Activated CD4-positive, alpha-beta memory T cell treated with anti-CD3 and anti-CD28 coated beads for 36 hours (primary cell): ENCODE measurements around the gene MTIF3. TPM values are rescaled to one million over a fixed set of nuclear protein-coding genes. Genes with fewer than 3 reads are reported as not detected.

Source experiments
- CTCF ChIA-PET: fragments of 350-600 bp; sonication (Branson Sonifier 250); formaldehyde crosslinking; loops from one replicate; lab custom pipeline; 2021; ENCODE audit warnings: antibody characterized with exemption, inconsistent platforms; lab: Charles Lee
- POLR2A ChIA-PET: fragments of 350-600 bp; sonication (Branson Sonifier 250); formaldehyde crosslinking; loops from one replicate; lab custom pipeline; 2021; ENCODE audit warnings: antibody characterized with exemption; lab: Charles Lee
- DNase-seq: peaks from one replicate; pipeline ENCODE4 v3.0.0-alpha.2; 2020
- H3K27ac Mint-ChIP-seq: one replicate; pipeline ENCODE4 v1.8.0; 2021; ENCODE audit warnings: mixed read lengths
- H3K27me3 Mint-ChIP-seq: one replicate; pipeline ENCODE4 v1.8.0; 2021; ENCODE audit warnings: mixed read lengths
- H3K36me3 Mint-ChIP-seq: one replicate; pipeline ENCODE4 v1.8.0; 2021; ENCODE audit warnings: mixed read lengths
- H3K4me1 Mint-ChIP-seq: one replicate; pipeline ENCODE4 v1.8.0; 2021; ENCODE audit warnings: low read depth, mixed read lengths
- H3K4me3 Mint-ChIP-seq: one replicate; pipeline ENCODE4 v1.8.0; 2021; ENCODE audit warnings: mild to moderate bottlenecking, mixed read lengths
- H3K9me3 Mint-ChIP-seq: one replicate; pipeline ENCODE4 v1.8.0; 2021; ENCODE audit warnings: mixed read lengths
- intact Hi-C: fragments of 100-400 bp; cut with micrococcal nuclease; formaldehyde crosslinking; loops from one replicate; pipeline ENCODE4 v1.15.1; 2023
- total RNA-seq, 2 experiments: library from RNA; stranded (reverse); gene quantifications; one replicate each; pipeline ENCODE4 v1.2.3, GENCODE V29; 2021

The MTIF3 gene
- total RNA-seq, 2 experiments from 2014 or later, result 35.7 to 37.3 TPM

DNA sequence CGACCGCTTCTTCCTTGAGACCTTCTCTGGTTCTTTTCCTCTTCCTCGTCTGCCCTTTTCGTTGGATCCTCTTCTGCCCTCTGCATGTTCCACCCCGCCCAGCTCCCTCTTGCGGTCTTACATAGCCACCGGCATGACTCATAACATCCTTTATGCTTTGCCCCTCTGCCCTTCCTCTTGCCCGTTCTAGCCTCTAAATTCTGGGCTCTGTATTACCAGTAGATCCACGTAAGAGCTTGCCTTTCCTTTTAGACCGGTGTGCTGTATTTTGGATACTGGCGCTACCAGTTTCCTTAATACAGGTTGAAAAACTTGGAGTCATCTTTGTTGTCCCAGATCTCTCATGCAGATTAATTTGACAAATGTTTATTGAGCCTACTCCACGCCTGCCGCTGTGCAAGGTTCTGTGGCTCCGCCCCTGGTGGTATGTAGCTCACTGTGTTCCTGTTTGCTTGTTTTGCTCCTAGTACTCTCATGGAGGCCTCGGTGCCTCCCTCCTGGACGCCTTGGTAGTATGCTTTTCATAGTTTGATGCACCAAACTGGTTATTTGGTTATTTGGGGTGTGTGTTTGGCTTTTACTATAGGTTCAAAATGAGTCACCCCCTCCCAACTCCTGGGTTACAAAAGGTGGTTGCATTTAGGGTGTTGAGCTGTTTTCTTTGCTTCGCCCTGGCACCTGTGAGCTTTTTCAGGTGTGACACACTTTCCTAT, 24.3 kb downstream of the MTIF3 start:
- H3K9me3 Mint-ChIP-seq, result no peaks in the 10 kb centered on the region
- intact Hi-C loops, result loop anchor here (1.0 to 5.0 kb wide), 8 partner anchors 20 to 713 kb away; partner anchors contain the start of genes MTIF3 and POLR1D
- peaks cover 44% of the 10 kb centered on the region for H3K36me3 Mint-ChIP-seq
- POLR2A ChIA-PET, result interaction anchor here (0.5 to 5.4 kb wide), 9 partner anchors 14 to 278 kb away, joined by 3 to 72 read pairs (median 4); partner anchors contain the start of genes LNX2, MTIF3 and RPL21
- H3K4me3 Mint-ChIP-seq, result peak overlapping the region; percentile 85
- CTCF ChIA-PET, result interaction anchor here (1.1 to 4.0 kb wide), 9 partner anchors 17 to 401 kb away, joined by 4 to 43 read pairs (median 7); partner anchors contain the start of genes LNX2 and MTIF3
- peaks cover 43% of the 10 kb centered on the region for H3K4me1 Mint-ChIP-seq
- H3K27ac Mint-ChIP-seq, result peak overlapping the region; percentile 95
- H3K27me3 Mint-ChIP-seq, result no peaks in the 10 kb centered on the region
- DNase-seq, result peak; percentile 87

DNA sequence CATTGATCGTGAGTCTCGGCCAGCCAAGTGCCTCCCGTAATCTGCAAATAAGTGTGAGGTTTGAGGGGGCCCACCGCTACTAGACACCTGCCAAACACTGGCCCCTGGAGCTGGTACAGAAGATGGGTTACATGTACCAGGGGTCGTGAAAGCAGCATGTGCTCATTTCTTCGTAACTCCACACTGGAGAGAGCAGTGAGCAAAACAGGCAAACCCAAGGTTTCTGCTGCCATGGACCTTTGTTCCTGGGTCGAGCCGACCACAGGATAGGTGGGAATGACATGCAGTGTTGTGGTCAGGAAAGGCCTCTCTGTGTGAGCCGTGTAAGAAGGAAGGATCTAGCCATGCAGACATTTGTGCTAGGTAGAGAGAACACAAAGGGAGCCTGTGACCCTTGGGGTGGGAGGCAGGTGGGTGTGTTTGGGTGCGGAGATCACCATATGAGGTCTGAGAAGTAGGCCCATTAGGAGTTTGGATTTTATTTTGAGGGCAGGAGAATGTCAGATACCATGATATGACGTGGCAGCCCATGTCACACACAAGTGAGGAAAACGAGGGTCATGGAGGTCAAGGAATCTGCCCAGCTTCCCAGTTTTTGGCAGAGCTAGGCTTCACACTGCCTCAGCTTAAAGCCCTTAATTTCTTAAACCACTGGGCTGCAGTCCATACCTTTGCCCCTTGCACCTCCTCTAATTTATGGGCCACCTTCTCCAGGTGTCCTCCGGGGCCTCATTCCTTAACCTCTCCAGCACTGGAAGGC, 25.0 kb downstream of the MTIF3 start:
- H3K27ac Mint-ChIP-seq, result peak overlapping the region; percentile 95
- H3K36me3 Mint-ChIP-seq, result peaks cover 37% of the 10 kb centered on the region
- ChIA-PET CTCF (interaction anchor here (0.6 to 4.0 kb wide), 8 partner anchors 20 to 401 kb away, joined by 3 to 43 read pairs (median 5); partner anchors contain the start of gene MTIF3), POLR2A (interaction anchor here (0.5 to 5.4 kb wide), 11 partner anchors 9 to 277 kb away, joined by 3 to 72 read pairs (median 4); partner anchors contain the start of genes LNX2, MTIF3 and RPL21)
- H3K4me1 Mint-ChIP-seq, result peaks cover 35% of the 10 kb centered on the region
- no peak for DNase-seq
- intact Hi-C loops, result loop anchor here (2.0 to 5.0 kb wide), 2 partner anchors 51 to 293 kb away; no protein-coding TSS in a partner anchor
- H3K27me3 Mint-ChIP-seq, result no peaks in the 10 kb centered on the region
- peak overlapping the region; percentile 85 for H3K4me3 Mint-ChIP-seq
- no peaks in the 10 kb centered on the region for H3K9me3 Mint-ChIP-seq

DNA sequence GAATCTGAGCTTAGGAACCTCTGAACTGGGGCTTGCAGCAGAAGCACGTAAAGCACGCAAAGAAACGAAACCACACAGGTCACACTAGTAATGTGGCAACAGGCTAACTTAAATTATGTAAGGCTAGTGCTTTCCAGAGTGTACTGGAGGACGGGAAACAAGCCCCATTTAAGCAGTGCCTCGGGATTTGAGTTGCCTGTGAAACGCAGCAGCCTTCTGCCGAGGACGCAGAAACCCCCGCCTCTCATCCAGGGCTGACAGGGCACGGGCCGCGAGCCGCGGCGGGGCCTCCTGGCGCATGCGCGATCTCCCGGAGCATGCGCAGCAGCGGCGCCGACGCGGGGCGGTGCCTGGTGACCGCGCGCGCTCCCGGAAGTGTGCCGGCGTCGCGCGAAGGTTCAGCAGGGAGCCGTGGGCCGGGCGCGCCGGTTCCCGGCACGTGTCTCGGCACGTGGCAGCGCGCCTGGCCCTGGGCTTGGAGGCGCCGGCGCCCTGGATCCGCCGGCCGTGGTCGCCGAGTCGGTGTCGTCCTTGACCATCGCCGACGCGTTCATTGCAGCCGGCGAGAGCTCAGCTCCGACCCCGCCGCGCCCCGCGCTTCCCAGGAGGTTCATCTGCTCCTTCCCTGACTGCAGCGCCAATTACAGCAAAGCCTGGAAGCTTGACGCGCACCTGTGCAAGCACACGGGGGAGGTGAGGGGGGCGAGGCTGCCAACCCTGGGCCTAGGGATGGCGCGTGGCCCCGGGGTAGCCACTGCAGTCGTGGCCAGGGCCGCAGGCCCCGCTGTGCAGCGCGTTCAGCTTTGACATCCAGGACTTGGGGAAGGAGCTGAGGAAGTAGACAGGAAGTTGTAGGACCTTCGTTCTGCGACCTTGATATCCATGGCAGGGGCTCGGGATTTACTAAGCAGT, 25.9 kb downstream of the MTIF3 start, which contains the start of gene GTF3A:
TSS of gene GTF3A (plus strand) at position 374 of the 912 bp plus-strand sequence.
- Mint-ChIP-seq H3K9me3 (no peaks in the 10 kb centered on the region), H3K36me3 (peaks cover 34% of the 10 kb centered on the region), H3K4me1 (peaks cover 35% of the 10 kb centered on the region), H3K4me3 (peak within 1 kb of the TSS; percentile 85), H3K27me3 (no peaks in the 10 kb centered on the region), H3K27ac (peak within 1 kb of the TSS; percentile 95)
- ChIA-PET CTCF (interaction anchor here (0.6 to 4.0 kb wide), 9 partner anchors 21 to 402 kb away, joined by 3 to 43 read pairs (median 5); partner anchors contain the start of gene MTIF3), POLR2A (interaction anchor here (0.8 to 5.4 kb wide), 6 partner anchors 8 to 196 kb away, joined by 3 to 72 read pairs (median 6); partner anchors contain the start of genes LNX2 and MTIF3)
- intact Hi-C loops, result loop anchor here (1.0 to 5.0 kb wide), 3 partner anchors 50 to 292 kb away; no protein-coding TSS in a partner anchor
- DNase-seq, result peak; percentile 91

DNA sequence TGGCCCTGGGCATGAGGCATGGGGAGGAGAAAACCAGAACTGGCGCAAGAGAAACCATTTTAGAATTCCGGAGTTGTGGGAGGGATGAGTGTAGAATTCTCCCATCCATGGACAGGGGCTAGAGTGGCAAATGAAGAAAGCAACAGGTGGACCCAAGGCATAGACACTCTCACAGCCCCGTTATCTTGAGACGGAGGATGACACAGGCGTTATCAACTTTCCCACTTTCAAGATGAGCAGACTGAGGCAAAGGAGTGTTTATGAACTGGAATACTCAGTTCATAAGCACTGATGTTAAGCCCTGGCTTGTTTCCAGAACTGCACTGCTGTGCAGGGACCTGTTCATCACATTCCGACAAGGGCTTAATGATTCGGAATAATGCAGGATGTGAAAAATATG, 27.0 kb downstream of the MTIF3 start:
- CTCF ChIA-PET, result interaction anchor here (0.9 to 2.0 kb wide), 2 partner anchors 32 to 48 kb away, joined by 3 to 5 read pairs; no protein-coding TSS in a partner anchor
- POLR2A ChIA-PET, result interaction anchor here (5.4 kb wide), 1 partner anchor 26 kb away, joined by 72 read pairs; the partner anchor contains the start of gene MTIF3
- H3K9me3 Mint-ChIP-seq, result no peaks in the 10 kb centered on the region

DNA sequence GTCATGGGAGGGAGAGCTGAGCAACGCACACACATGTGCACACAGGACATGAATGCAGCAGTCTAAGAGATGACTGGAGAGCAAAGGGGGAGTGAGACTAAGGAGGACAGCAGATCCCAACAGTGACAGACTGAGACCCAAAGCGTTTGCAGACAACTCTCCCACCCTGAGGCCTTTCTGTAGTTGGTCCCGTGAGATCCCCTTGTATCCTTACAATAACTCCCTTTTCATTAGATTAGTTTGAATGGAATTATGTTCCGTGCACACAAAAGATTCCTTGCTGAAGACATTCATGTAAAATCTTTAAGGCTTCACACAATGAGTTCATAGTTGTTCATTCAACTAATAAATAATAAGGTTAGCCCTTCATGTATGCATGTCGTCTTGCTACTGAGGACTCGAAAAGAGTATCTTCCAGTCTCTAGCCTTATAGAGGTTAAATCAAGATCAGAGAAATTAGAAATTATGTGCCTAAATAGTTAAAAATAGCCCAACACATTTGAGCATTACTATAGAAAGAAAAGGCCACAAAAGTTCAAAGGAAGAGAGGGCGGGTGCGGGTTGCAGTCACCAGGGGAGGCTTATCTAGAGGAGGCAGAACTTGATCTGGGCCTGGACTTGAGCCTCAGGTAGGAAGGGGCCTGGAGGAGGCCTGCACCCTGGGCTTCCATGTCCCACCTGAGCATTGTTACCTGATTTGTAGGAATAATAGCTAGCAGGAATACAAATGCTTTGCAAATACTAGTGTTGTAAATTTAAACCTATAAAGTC, 29.1 kb downstream of the MTIF3 start:
- intact Hi-C loops, result no loop called here
- Mint-ChIP-seq H3K27me3 (no peaks in the 10 kb centered on the region), H3K4me3 (no peak overlapping the region), H3K36me3 (peaks cover 11% of the 10 kb centered on the region), H3K27ac (no peak overlapping the region), H3K4me1 (peaks cover 13% of the 10 kb centered on the region), H3K9me3 (no peaks in the 10 kb centered on the region)
- ChIA-PET POLR2A (no interaction called here), CTCF (no interaction called here)
- DNase-seq, result no peak

More for the DNA sequence above, 27.0 kb downstream of the MTIF3 start:
- DNase-seq, result no peak
- Mint-ChIP-seq H3K27ac (peak overlapping the region; percentile 83), H3K27me3 (no peaks in the 10 kb centered on the region), H3K36me3 (peaks cover 27% of the 10 kb centered on the region), H3K4me3 (peak overlapping the region; percentile 74), H3K4me1 (peaks cover 32% of the 10 kb centered on the region)
- intact Hi-C loops, result no loop called here

DNA sequence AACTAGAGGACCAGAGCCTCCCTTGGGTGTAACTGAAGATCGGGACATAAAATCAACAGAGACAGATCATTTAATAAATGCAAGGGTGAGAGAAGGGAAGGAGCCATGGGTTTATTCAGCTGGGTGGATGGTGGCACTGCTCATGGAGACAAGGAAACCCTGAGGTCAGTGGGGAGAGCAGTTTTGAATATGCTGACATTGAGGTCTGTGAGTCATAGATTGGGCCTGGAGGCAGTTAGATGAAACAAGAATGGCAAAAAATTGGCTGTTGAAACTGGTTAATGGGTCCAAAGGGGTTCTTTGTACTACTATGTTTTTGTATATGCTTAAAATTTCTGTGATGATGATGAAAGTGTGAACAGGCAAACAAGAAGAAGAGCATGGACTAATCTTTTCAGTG, 31.0 kb downstream of the MTIF3 start:
- POLR2A ChIA-PET, result no interaction called here
- intact Hi-C loops, result no loop called here
- no peaks in the 10 kb centered on the region for H3K36me3 Mint-ChIP-seq

DNA sequence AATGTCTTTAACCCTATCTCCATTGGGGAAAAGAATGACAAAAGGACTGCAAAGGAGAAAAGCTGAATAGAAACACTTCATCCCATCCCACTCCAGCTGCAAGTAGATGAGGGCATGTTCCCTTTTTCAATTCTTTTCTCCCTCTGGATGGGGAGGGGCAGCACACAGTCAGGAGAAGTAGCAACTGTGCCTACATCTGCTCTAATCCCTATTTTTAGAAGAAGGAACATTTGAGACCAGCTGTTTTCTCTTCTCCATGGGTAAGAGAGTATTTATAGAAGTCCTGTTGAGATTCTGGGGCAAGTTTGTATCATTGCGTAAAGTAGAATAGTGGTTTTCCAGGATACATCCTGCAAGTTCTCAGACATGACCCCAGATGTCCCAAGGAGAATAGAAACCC, 35.2 kb downstream of the MTIF3 start:
- Mint-ChIP-seq H3K27ac (no peak overlapping the region), H3K4me3 (no peak overlapping the region), H3K36me3 (no peaks in the 10 kb centered on the region), H3K4me1 (peaks cover 2% of the 10 kb centered on the region), H3K9me3 (no peaks in the 10 kb centered on the region), H3K27me3 (peaks cover 13% of the 10 kb centered on the region)
- DNase-seq, result no peak
- intact Hi-C loops, result no loop called here
- ChIA-PET CTCF (no interaction called here), POLR2A (no interaction called here)

More for the DNA sequence above, 31.0 kb downstream of the MTIF3 start:
- peaks cover 4% of the 10 kb centered on the region for H3K27me3 Mint-ChIP-seq
- no peaks in the 10 kb centered on the region for H3K9me3 Mint-ChIP-seq
- no peak overlapping the region for H3K4me3 Mint-ChIP-seq
- H3K27ac Mint-ChIP-seq, result no peak overlapping the region
- peaks cover 13% of the 10 kb centered on the region for H3K4me1 Mint-ChIP-seq
- DNase-seq, result no peak
- CTCF ChIA-PET, result interaction anchor here (1.1 kb wide), 1 partner anchor 407 kb away, joined by 3 read pairs; no protein-coding TSS in a partner anchor

DNA sequence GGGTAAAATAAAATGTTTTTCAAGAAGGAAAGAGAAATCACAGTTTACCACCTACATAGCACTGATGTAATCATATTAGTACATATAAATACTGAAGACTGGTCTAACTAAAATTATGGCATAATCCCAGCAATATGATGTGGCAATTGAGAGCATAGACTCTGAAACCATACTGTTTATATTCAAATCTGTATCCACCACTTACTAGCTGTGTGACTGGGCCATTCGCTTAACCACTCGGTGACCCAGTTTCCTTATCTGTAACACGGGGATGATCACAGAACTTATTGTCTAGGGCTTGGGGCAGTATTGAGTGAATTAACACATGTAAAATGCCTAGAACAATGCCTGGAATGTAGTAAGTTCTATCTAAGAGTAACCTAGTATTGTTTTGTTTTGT, 39.0 kb downstream of the MTIF3 start:
- no peak overlapping the region for H3K27ac Mint-ChIP-seq
- intact Hi-C loops, result no loop called here
- CTCF ChIA-PET, result interaction anchor here (1.1 kb wide), 1 partner anchor 415 kb away, joined by 3 read pairs; no protein-coding TSS in a partner anchor

DNA sequence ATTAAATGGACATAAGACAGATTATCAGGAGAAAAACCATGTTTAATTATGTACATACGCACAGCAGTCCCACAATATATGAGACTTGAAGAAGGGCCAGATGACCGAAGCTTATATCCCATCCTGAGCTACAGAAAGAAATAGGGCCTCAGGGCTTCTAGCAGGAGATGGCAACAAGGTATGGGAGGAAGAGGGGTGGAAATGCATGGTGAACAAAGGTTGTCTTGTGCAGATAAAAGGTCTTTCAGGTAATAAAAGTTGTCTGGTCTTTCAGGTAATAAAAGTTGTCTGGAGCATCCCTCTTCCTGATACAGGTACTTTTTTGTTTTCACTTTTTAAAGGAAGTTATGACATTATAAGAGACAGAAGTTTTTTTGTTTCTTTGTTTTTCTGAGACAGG, 41.4 kb downstream of the MTIF3 start:
- H3K4me1 Mint-ChIP-seq, result peaks cover 5% of the 10 kb centered on the region
- peaks cover 20% of the 10 kb centered on the region for H3K27me3 Mint-ChIP-seq
- H3K36me3 Mint-ChIP-seq, result no peaks in the 10 kb centered on the region
- CTCF ChIA-PET, result interaction anchor here (1.3 to 1.9 kb wide), 2 partner anchors 35 to 418 kb away, joined by 5 to 6 read pairs; no protein-coding TSS in a partner anchor
- POLR2A ChIA-PET, result no interaction called here
- peaks cover 2% of the 10 kb centered on the region for H3K9me3 Mint-ChIP-seq
- H3K27ac Mint-ChIP-seq, result no peak overlapping the region
- no peak overlapping the region for H3K4me3 Mint-ChIP-seq
- DNase-seq, result no peak
- intact Hi-C loops, result no loop called here

More for the DNA sequence above, 39.0 kb downstream of the MTIF3 start:
- DNase-seq, result no peak
- POLR2A ChIA-PET, result no interaction called here
- no peaks in the 10 kb centered on the region for H3K36me3 Mint-ChIP-seq
- H3K9me3 Mint-ChIP-seq, result peaks cover 2% of the 10 kb centered on the region
- no peak overlapping the region for H3K4me3 Mint-ChIP-seq
- peaks cover 3% of the 10 kb centered on the region for H3K4me1 Mint-ChIP-seq
- peaks cover 24% of the 10 kb centered on the region for H3K27me3 Mint-ChIP-seq

DNA sequence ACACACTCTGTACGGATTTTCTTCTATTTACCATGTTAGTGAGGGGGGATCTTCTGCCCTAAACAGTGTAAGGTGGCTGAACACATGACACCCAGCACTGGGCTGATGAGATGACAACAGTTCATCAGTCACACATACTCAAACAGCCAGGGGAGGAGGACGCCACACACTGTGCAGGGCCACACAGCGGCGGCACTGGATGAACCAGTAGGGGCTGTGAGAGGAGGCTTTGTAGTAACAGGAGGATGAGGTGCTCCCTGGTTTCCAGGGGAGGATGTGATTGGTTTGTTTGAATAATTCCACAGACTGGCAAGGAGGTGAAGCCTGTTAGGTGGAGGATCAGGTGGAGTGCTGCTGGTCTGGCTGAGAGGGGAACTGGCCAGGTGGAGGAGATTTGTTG, 42.3 kb downstream of the MTIF3 start:
- Mint-ChIP-seq H3K27me3 (peaks cover 20% of the 10 kb centered on the region), H3K4me3 (no peak overlapping the region), H3K4me1 (peaks cover 8% of the 10 kb centered on the region), H3K9me3 (peaks cover 2% of the 10 kb centered on the region), H3K36me3 (no peaks in the 10 kb centered on the region), H3K27ac (no peak overlapping the region)
- intact Hi-C loops, result no loop called here
- CTCF ChIA-PET, result no interaction called here
- POLR2A ChIA-PET, result no interaction called here
- DNase-seq, result no peak
